Stimulated activated CD8-positive, alpha-beta memory T cell treated with anti-CD3 and anti-CD28 coated beads, Interleukin-4, amount 100 ng/mL, for 1 hour (primary cell): Measurements from ENCODE around the gene PTPRM.

ENCODE experiments used
- DNase-seq, 2 donors: peaks; one replicate each; pipeline ENCODE4 v3.0.0-alpha.2; 2020; ENCODE audit warnings: low read depth in 2 of 2, low spot score in 1 of 2

The PTPRM gene

GRCh38 chr18:8300751-8301410, 733.8 kb downstream of the PTPRM start:
- DNase-seq, result no peak

- no peak for DNase-seq
Observed at GRCh38 chr18:8301427-8302172, 734.5 kb downstream of the PTPRM start.

- no peak for DNase-seq
Observed at GRCh38 chr18:8303151-8303755, 736.1 kb downstream of the PTPRM start.

- no peak for DNase-seq
Observed at GRCh38 chr18:8307960-8308359, 740.8 kb downstream of the PTPRM start.

- no peak for DNase-seq
Observed at GRCh38 chr18:8313043-8313442, 745.9 kb downstream of the PTPRM start.

GRCh38 chr18:8314124-8314523, 747.0 kb downstream of the PTPRM start:
- no peak for DNase-seq

GRCh38 chr18:8319798-8320489, 752.8 kb downstream of the PTPRM start:
- no peak for DNase-seq

GRCh38 chr18:8322486-8322885, 755.4 kb downstream of the PTPRM start:
- DNase-seq, result no peak

GRCh38 chr18:8324343-8325065, 757.4 kb downstream of the PTPRM start:
- DNase-seq, result no peak

GRCh38 chr18:8326763-8327394, 759.8 kb downstream of the PTPRM start:
- no peak for DNase-seq

GRCh38 chr18:8328126-8328525, 761.0 kb downstream of the PTPRM start:
- no peak for DNase-seq

- DNase-seq, result no peak
Observed at GRCh38 chr18:8329186-8329771, 762.2 kb downstream of the PTPRM start.

GRCh38 chr18:8330575-8330974, 763.5 kb downstream of the PTPRM start:
- DNase-seq, result no peak

GRCh38 chr18:8332286-8332685, 765.2 kb downstream of the PTPRM start:
- no peak for DNase-seq

GRCh38 chr18:8333961-8334360, 766.8 kb downstream of the PTPRM start:
- no peak for DNase-seq

GRCh38 chr18:8337211-8337610, 770.1 kb downstream of the PTPRM start:
- no peak for DNase-seq

GRCh38 chr18:8339210-8339609, 772.1 kb downstream of the PTPRM start:
- no peak for DNase-seq

GRCh38 chr18:8339952-8340351, 772.8 kb downstream of the PTPRM start:
- DNase-seq, result no peak

GRCh38 chr18:8341481-8342230, 774.5 kb downstream of the PTPRM start:
- DNase-seq, result no peak
